ENCODE results near the gene DEF6. TPM values are rescaled to one million over a fixed set of nuclear protein-coding genes. Genes with fewer than 3 reads are reported as not detected.

Gene DEF6
- polyA plus RNA-seq, 1 of the 3 experiments (the other 2 are of a cell fraction) = 0.13 TPM

DNA sequence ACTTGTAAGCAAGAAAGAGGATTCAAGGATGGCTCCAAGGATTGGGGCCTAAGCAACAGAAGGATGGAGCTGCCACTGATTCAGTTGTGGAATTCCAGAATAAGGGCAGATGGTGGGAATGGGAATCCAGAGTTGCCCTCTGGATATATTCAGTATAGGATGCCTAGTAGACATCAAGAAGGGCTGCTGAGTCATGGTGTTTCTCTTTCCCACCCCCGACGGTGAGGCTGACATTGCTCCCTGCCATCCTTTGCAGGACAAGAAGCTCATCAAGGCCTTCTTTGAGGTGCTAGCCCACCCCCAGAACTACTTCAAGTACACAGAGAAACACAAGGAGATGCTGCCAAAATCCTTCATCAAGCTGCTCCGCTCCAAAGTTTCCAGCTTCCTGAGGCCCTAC, 49.3 kb upstream of the DEF6 start (continued):
- TF ChIP-seq, protein P1, sequence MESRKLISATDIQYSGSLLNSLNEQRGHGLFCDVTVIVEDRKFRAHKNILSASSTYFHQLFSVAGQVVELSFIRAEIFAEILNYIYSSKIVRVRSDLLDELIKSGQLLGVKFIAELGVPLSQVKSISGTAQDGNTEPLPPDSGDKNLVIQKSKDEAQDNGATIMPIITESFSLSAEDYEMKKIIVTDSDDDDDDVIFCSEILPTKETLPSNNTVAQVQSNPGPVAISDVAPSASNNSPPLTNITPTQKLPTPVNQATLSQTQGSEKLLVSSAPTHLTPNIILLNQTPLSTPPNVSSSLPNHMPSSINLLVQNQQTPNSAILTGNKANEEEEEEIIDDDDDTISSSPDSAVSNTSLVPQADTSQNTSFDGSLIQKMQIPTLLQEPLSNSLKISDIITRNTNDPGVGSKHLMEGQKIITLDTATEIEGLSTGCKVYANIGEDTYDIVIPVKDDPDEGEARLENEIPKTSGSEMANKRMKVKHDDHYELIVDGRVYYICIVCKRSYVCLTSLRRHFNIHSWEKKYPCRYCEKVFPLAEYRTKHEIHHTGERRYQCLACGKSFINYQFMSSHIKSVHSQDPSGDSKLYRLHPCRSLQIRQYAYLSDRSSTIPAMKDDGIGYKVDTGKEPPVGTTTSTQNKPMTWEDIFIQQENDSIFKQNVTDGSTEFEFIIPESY (IDR thresholded peaks at IDR 0.05; ENCODE audit: borderline replicate concordance, low read depth) = no peak
- TF ChIP-seq, protein P2, sequence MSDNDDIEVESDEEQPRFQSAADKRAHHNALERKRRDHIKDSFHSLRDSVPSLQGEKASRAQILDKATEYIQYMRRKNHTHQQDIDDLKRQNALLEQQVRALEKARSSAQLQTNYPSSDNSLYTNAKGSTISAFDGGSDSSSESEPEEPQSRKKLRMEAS (IDR thresholded peaks at IDR 0.05; ENCODE audit: low read depth) = no peak
- TF ChIP-seq FOXJ3 (CRISPR knock-in tag; IDR thresholded peaks at IDR 0.05) = no peak

DNA sequence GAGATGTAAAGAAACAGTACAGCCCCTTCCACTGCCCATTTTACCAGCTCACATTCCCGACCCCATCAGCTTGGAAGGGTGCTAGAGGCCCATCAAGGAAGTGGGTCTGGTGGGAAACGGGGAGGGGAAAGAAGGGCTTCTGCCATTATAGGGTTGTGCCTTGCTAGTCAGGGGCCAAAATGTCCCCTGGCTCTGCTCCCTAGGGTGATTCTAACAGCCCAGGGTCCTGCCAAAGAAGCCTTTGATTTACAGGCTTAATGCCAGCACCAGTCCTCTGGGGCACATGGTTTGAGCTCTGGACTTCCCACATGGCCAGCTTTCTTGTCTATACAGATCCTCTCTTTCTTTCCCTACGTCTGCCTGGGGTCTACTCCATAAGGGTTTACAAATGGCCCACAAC, 48.7 kb upstream of the DEF6 start:
- Histone ChIP-seq H3K27me3 (ENCODE audit: insufficient read depth) (no peaks in the 10 kb centered on the region), H3K79me2 (ENCODE audit: insufficient read depth) (peaks cover 37% of the 10 kb centered on the region), H3K36me3 (replicated peaks in 1 of 2; ENCODE audit: control insufficient read depth in 1 of 2, insufficient read depth in 2 of 2, low read length in 1 of 2) (peaks cover 14 to 15% of the 10 kb centered on the region in 2 experiments), H3K4me2 (no peak overlapping the region; the same call in 1 of the 2 replicates), H2AFZ (ENCODE audit: low read depth) (no peak overlapping the region), H3K9me2 (no peaks in the 10 kb centered on the region), H3F3A (replicated peaks; ENCODE audit: insufficient read depth) (peaks cover 3% of the 10 kb centered on the region), H3K4me1 (ENCODE audit: control insufficient read depth in 1 of 2, insufficient read depth in 2 of 2, low read depth in 1 of 2, low read length in 1 of 2) (peaks cover 12 to 14% of the 10 kb centered on the region in 2 experiments; a peak in 2 of 4 replicates), H3K9ac (no peak overlapping the region), H3K27ac (ENCODE audit: low read depth in 2 of 2, low read length in 1 of 2) (no peak overlapping the region; a peak in 1 of 4 replicates), H3K4me3 (ENCODE audit: low read depth in 2 of 2, low read length in 1 of 2) (no peak overlapping the region), H4K20me1 (ENCODE audit: insufficient read depth) (no peaks in the 10 kb centered on the region), H3K9me3 (no peaks in the 10 kb centered on the region)
- ChIA-PET POLR2A (interaction anchor here (1.0 kb wide), 1 partner anchor 11 kb away, joined by 4 read pairs; the partner anchor contains the start of gene ZNF76), CTCF (interaction anchor here (4.9 to 14.0 kb wide), 2 partner anchors 8 to 103 kb away, joined by 37 to 148 read pairs; no protein-coding TSS in a partner anchor)
- 98% methylated on average over 3 of the region's 3 CpGs for WGBS (ENCODE audit: low lambda C conversion rate)
- no peak for DNase-seq
- TF ChIP-seq, protein P3, sequence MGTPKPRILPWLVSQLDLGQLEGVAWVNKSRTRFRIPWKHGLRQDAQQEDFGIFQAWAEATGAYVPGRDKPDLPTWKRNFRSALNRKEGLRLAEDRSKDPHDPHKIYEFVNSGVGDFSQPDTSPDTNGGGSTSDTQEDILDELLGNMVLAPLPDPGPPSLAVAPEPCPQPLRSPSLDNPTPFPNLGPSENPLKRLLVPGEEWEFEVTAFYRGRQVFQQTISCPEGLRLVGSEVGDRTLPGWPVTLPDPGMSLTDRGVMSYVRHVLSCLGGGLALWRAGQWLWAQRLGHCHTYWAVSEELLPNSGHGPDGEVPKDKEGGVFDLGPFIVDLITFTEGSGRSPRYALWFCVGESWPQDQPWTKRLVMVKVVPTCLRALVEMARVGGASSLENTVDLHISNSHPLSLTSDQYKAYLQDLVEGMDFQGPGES (IDR thresholded peaks at IDR 0.05; ENCODE audit: low read depth, low read length) = no peak
- TF ChIP-seq NRF1 (IDR thresholded peaks at IDR 0.05; ENCODE audit: low read depth, low read length) (no peak), NFIC (IDR thresholded peaks at IDR 0.05; ENCODE audit: borderline replicate concordance) (no peak), RFX5 (IDR thresholded peaks at IDR 0.05; ENCODE audit: low read length) (no peak), RAD21 (IDR thresholded peaks at IDR 0.05; ENCODE audit: low read length) (no peak), POLR2AphosphoS5 (IDR thresholded peaks at IDR 0.05; ENCODE audit: low read depth, low read length) (no peak), EZH2phosphoT487 (IDR thresholded peaks at IDR 0.05; ENCODE audit: borderline replicate concordance, low read depth) (no peak), TCF12 (IDR thresholded peaks at IDR 0.05) (no peak), FOXM1 (IDR thresholded peaks at IDR 0.05; ENCODE audit: low read depth) (no peak), RCOR1 (IDR thresholded peaks at IDR 0.05; ENCODE audit: low read length) (no peak), YY1 (IDR thresholded peaks at IDR 0.05; ENCODE audit: low read depth) (no peak), TAF1 (IDR thresholded peaks at IDR 0.05; ENCODE audit: borderline replicate concordance, low read depth, low read length) (no peak), SIN3A (IDR thresholded peaks at IDR 0.05; ENCODE audit: borderline replicate concordance, low read depth, low read length) (no peak), JUND (IDR thresholded peaks at IDR 0.05) (no peak)
- TF ChIP-seq, protein P4, sequence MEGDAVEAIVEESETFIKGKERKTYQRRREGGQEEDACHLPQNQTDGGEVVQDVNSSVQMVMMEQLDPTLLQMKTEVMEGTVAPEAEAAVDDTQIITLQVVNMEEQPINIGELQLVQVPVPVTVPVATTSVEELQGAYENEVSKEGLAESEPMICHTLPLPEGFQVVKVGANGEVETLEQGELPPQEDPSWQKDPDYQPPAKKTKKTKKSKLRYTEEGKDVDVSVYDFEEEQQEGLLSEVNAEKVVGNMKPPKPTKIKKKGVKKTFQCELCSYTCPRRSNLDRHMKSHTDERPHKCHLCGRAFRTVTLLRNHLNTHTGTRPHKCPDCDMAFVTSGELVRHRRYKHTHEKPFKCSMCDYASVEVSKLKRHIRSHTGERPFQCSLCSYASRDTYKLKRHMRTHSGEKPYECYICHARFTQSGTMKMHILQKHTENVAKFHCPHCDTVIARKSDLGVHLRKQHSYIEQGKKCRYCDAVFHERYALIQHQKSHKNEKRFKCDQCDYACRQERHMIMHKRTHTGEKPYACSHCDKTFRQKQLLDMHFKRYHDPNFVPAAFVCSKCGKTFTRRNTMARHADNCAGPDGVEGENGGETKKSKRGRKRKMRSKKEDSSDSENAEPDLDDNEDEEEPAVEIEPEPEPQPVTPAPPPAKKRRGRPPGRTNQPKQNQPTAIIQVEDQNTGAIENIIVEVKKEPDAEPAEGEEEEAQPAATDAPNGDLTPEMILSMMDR (IDR thresholded peaks at IDR 0.05) = no peak
- TF ChIP-seq, protein P5, sequence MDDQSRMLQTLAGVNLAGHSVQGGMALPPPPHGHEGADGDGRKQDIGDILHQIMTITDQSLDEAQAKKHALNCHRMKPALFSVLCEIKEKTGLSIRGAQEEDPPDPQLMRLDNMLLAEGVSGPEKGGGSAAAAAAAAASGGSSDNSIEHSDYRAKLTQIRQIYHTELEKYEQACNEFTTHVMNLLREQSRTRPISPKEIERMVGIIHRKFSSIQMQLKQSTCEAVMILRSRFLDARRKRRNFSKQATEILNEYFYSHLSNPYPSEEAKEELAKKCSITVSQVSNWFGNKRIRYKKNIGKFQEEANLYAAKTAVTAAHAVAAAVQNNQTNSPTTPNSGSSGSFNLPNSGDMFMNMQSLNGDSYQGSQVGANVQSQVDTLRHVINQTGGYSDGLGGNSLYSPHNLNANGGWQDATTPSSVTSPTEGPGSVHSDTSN (IDR thresholded peaks at IDR 0.05) = no peak
- TF ChIP-seq, protein P6, sequence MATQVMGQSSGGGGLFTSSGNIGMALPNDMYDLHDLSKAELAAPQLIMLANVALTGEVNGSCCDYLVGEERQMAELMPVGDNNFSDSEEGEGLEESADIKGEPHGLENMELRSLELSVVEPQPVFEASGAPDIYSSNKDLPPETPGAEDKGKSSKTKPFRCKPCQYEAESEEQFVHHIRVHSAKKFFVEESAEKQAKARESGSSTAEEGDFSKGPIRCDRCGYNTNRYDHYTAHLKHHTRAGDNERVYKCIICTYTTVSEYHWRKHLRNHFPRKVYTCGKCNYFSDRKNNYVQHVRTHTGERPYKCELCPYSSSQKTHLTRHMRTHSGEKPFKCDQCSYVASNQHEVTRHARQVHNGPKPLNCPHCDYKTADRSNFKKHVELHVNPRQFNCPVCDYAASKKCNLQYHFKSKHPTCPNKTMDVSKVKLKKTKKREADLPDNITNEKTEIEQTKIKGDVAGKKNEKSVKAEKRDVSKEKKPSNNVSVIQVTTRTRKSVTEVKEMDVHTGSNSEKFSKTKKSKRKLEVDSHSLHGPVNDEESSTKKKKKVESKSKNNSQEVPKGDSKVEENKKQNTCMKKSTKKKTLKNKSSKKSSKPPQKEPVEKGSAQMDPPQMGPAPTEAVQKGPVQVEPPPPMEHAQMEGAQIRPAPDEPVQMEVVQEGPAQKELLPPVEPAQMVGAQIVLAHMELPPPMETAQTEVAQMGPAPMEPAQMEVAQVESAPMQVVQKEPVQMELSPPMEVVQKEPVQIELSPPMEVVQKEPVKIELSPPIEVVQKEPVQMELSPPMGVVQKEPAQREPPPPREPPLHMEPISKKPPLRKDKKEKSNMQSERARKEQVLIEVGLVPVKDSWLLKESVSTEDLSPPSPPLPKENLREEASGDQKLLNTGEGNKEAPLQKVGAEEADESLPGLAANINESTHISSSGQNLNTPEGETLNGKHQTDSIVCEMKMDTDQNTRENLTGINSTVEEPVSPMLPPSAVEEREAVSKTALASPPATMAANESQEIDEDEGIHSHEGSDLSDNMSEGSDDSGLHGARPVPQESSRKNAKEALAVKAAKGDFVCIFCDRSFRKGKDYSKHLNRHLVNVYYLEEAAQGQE (IDR thresholded peaks at IDR 0.05; ENCODE audit: low read depth, low read length) = no peak
- TF ChIP-seq, protein P1 (IDR thresholded peaks at IDR 0.05; ENCODE audit: borderline replicate concordance, low read depth) = no peak
